GM13977 (cell line): ENCODE results near the gene GRIK4.

ENCODE experiments used
- DNase-seq: peaks from one replicate; pipeline ENCODE4 v3.0.0; 2012; ENCODE audit warnings: low spot score
- CTCF ChIP-seq: IDR thresholded peaks from 2 replicates; pipeline ENCODE4 v1.5.1; 2012; ENCODE audit warnings: mild to moderate bottlenecking, control low read depth; ENCODE audit not compliant: insufficient read depth; ENCODE audit errors: extremely low read depth, missing control alignments
- in situ Hi-C: fragments of 300-500 bp; cut with MboI; formaldehyde crosslinking; loops from one replicate; pipeline ENCODE4 v1.12.0; 2022; ENCODE audit warnings: low sequenced_read_pairs, low pct_unique_long_range_greater_than_20kb, mixed read lengths, inconsistent platforms; ENCODE audit not compliant: unreplicated experiment

Gene GRIK4

DNA sequence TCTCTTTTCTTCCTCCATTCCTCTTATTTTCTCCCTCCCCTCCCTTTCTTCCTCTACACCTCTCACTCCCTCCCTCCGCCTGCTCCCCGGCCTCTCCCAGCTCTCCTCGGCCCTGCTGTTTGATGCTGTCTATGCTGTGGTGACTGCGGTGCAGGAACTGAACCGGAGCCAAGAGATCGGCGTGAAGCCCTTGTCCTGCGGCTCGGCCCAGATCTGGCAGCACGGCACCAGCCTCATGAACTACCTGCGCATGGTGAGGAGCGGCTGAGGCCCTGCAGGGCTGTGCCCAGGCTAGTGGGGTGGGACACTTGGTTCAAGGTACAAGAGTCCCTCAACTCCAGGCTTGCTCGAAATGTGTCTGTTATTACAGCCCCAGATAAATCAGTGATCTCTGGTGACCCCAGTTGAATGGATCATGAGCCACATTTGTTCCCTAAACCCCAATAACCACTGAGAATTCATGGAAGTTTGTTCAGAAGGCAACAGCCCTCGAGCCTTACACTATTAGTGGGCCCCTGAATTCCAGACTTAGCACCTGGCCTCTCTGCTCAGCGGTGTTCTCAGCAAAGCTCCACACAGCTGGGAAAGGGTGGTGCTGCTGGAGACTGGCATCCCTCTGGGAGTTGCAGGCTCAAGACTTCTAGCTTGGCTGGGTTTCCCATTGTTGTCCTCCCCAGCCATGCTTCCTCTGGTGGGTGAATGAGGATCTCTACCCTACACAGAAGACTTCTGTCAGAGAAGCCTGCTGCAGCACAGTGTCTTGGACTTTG, 362.6 kb downstream of the GRIK4 start:
- TF ChIP-seq CTCF: no peak
- in situ Hi-C loops: no loop called here
- no peak for DNase-seq

GRCh38 chr11:120875986-120876385, 364.4 kb downstream of the GRIK4 start:
- DNase-seq: no peak
- in situ Hi-C loops: no loop called here
- no peak for TF ChIP-seq CTCF

DNA sequence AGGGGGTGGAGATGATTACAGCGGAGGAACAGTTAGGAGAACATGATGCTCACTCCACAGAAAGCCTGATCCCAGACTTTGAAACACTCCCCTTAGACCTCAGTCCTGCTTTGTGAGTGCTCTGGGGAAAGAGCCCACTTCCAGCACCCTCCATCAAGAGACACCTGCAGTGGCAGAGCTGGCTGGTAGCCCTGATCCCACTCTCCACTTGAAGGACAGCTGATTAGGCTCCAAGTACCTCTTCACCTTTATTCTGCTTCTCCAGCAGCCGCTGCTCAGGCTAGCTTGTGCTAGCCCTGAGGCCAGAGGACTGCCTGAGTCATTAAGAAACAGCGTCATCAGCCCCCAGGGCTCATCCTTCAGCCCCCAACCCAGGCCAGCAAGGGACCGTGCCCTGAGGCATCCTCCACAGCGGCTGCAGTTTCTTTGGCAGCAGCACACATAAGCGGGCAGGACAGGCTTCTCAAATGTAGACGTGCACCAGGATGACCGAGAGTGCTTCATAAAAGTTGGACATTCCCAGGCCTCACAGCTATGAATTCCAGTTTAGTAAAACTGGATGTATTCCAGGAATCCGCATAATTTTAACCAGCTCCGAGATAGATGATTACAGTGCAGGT, 366.3 kb downstream of the GRIK4 start:
- TF ChIP-seq CTCF: no peak
- in situ Hi-C loops: no loop called here

DNA sequence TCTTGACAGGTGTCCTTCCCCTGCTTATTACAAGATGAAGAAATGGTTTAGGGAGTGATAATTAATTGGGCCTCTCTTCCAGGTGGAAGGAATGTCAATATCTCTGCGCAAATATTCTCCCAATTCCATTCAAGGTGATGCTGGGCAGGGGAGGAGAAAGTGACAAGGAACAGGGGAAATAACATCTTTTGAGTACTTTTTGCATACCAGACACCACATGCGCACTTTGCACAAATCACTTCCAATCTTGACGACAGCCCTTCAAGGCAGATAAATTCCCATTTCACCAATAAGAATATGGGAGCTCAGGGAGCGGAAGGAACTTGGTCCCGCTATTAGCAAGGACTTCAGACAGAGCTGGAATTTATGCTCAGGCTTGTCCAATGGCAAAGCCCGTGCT, 367.2 kb downstream of the GRIK4 start:
- in situ Hi-C loops: no loop called here
- no peak for DNase-seq
- no peak for TF ChIP-seq CTCF

More for the DNA sequence above, 366.3 kb downstream of the GRIK4 start:
- DNase-seq: no peak

DNA sequence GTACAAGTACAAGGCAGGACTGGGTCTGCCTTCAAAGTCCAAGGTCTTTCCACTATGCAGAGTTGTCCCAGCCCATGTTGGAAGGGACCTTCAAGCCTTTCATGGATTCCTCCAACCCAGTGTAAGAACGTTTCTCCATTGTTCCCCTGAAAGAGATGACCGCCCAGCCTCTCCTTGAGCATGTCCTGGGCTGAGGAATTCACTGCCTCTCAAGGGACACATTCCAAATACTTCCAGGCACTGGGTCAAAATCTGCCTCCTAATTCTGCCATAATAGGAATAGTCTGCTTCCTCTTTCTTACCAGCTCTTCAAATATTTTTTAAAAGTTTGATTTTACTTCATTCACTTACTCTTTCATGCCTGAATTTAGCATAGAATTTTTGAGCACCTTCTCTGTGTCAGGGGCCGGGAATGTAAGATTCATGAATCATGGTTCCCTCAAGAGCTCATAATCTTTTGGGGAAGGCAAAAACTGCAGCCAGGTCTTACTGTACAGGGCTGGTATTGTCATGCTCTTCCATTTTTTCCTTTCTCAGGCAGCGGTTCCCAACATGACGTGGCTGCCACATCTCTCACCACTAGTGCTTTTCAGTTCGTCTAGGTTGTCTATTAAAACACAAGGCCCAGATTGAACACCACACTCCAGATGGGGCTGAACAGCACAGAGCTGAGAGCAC, 369.1 kb downstream of the GRIK4 start:
- in situ Hi-C loops: no loop called here
- no peak for TF ChIP-seq CTCF
- DNase-seq: no peak

- DNase-seq: no peak
- in situ Hi-C loops: no loop called here
- no peak for TF ChIP-seq CTCF
Measured at GRCh38 chr11:120881596-120881995, 370.0 kb downstream of the GRIK4 start.
